ENCODE data around the gene ZNF576. TPM values are rescaled to one million over a fixed set of nuclear protein-coding genes. Genes with fewer than 3 reads are reported as not detected.
A peak's percentile ranks its signal among the peaks of the same experiment; 100 is the strongest.

ZNF576 gene
- total and polyA plus RNA-seq, 2 of the 4 experiments (the other 2 are of a cell fraction) = 13.8 to 19.5 TPM

GRCh38 chr19:43607238-43608205, 11.1 kb downstream of the ZNF576 start:
- Histone ChIP-seq H4K8ac (ENCODE audit: low read depth in 2 of 2, low read length in 2 of 2) (no peak overlapping the region), H3K27me3 (ENCODE audit: control insufficient read depth, insufficient read depth, low read length) (no peaks in the 10 kb centered on the region), H2BK120ac (ENCODE audit: low read depth, low read length) (no peak overlapping the region), H3K36me3 (ENCODE audit: control insufficient read depth, insufficient read depth, low read length) (peaks cover 23% of the 10 kb centered on the region), H2BK20ac (ENCODE audit: low read depth, low read length) (no peak overlapping the region), H3K9me1 (ENCODE audit: insufficient read depth, low read length) (peaks cover 9% of the 10 kb centered on the region), H4K91ac (ENCODE audit: insufficient read depth, low read depth, low read length) (no peak overlapping the region), H4K20me1 (ENCODE audit: insufficient read depth, low read length) (peaks cover 17% of the 10 kb centered on the region), H3K56ac (ENCODE audit: extremely low read depth, insufficient read depth, low read length) (no peak overlapping the region), H2BK15ac (ENCODE audit: low read depth, low read length) (no peak overlapping the region), H3K9ac (ENCODE audit: low read depth, low read length) (no peak overlapping the region), H3K4ac (ENCODE audit: low read depth, low read length) (no peak overlapping the region), H2AK9ac (replicated peaks; ENCODE audit: low read depth, low read length, poor library complexity) (peak overlapping the region; percentile 55), H2AK5ac (ENCODE audit: low read depth, low read length) (no peak overlapping the region), H3K9me3 (ENCODE audit: control insufficient read depth, insufficient read depth, low read length) (no peaks in the 10 kb centered on the region), H3K4me2 (ENCODE audit: low read depth, low read length) (no peak overlapping the region), H2AFZ (replicated peaks; ENCODE audit: low read length, poor library complexity) (no peak overlapping the region), H3K27ac (ENCODE audit: insufficient read depth, low read length) (no peak overlapping the region), H3K23ac (ENCODE audit: low read depth, low read length) (no peak overlapping the region), H3K79me1 (ENCODE audit: low read depth in 1 of 2, low read length in 2 of 2) (peaks cover 22 to 46% of the 10 kb centered on the region in 2 experiments), H3K14ac (replicated peaks; ENCODE audit: low read depth, low read length) (no peak overlapping the region), H3K4me1 (ENCODE audit: control insufficient read depth, insufficient read depth, low read length) (no peaks in the 10 kb centered on the region), H2BK5ac (ENCODE audit: low read depth, low read length, poor library complexity, severe bottlenecking) (no peak overlapping the region), H4K5ac (ENCODE audit: low read depth, low read length) (no peak overlapping the region), H3K4me3 (ENCODE audit: insufficient read depth, low read depth, low read length) (no peak overlapping the region), H3K18ac (ENCODE audit: low read depth, low read length) (no peak overlapping the region)
- no TSS peak for BruUV-seq (replicated peaks)
- WGBS, 2 experiments (ENCODE audit: extremely low coverage in 2 of 2, insufficient read length in 1 of 2) = 93% methylated on average over 7 of the region's 28 CpGs; no CpG with 5 or more reads in 1 of the 2 experiments
- in situ Hi-C loops (cut with MboI; ENCODE audit: low sequenced_read_pairs) (no loop called here), intact Hi-C loops (cut with micrococcal nuclease) (no loop called here), dilution Hi-C loops (cut with HindIII; ENCODE audit: low sequenced_read_pairs, unreplicated experiment) (no loop called here)
- TF ChIP-seq, protein P1, sequence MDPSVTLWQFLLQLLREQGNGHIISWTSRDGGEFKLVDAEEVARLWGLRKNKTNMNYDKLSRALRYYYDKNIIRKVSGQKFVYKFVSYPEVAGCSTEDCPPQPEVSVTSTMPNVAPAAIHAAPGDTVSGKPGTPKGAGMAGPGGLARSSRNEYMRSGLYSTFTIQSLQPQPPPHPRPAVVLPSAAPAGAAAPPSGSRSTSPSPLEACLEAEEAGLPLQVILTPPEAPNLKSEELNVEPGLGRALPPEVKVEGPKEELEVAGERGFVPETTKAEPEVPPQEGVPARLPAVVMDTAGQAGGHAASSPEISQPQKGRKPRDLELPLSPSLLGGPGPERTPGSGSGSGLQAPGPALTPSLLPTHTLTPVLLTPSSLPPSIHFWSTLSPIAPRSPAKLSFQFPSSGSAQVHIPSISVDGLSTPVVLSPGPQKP (IDR thresholded peaks at IDR 0.05; ENCODE audit: borderline replicate concordance, low read depth, low read length) = no peak
- TF ChIP-seq RCOR1 (IDR thresholded peaks at IDR 0.05; ENCODE audit: insufficient replicate concordance, low read length) = no peak
- TF ChIP-seq NFE2L2 (IDR thresholded peaks at IDR 0.05; ENCODE audit: low read depth, low read length) = no peak
- TF ChIP-seq, protein P2, sequence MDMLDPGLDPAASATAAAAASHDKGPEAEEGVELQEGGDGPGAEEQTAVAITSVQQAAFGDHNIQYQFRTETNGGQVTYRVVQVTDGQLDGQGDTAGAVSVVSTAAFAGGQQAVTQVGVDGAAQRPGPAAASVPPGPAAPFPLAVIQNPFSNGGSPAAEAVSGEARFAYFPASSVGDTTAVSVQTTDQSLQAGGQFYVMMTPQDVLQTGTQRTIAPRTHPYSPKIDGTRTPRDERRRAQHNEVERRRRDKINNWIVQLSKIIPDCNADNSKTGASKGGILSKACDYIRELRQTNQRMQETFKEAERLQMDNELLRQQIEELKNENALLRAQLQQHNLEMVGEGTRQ (IDR thresholded peaks at IDR 0.05; ENCODE audit: low read depth, low read length) = no peak
- no peak for TF ChIP-seq SMC3 (IDR thresholded peaks at IDR 0.05; ENCODE audit: low read depth, low read length)
- no peak for TF ChIP-seq BHLHE40 (IDR thresholded peaks at IDR 0.05; ENCODE audit: low read depth, low read length)
- TF ChIP-seq RFX5 (IDR thresholded peaks at IDR 0.05; ENCODE audit: low read depth, low read length) = no peak
- TF ChIP-seq MAFK (IDR thresholded peaks at IDR 0.05; ENCODE audit: low read depth, low read length) = no peak
- no peak for TF ChIP-seq CHD1 (IDR thresholded peaks at IDR 0.05; ENCODE audit: low read depth, low read length)
- TF ChIP-seq CEBPB (IDR thresholded peaks at IDR 0.05; ENCODE audit: low read depth, low read length) = no peak
- no peak for TF ChIP-seq FOS (IDR thresholded peaks at IDR 0.05; ENCODE audit: low read depth, low read length)
- TF ChIP-seq POLR2A (IDR thresholded peaks at IDR 0.05; ENCODE audit: low read depth, low read length) = no peak
- no peak for TF ChIP-seq MAZ (IDR thresholded peaks at IDR 0.05; ENCODE audit: borderline replicate concordance, low read depth, low read length)
- TF ChIP-seq RAD21 (IDR thresholded peaks at IDR 0.05; ENCODE audit: low read length) = no peak
- CTCF ChIA-PET = no interaction called here
- no peak for DNase-seq
- no peak for ATAC-seq (ENCODE audit: low read depth)
- POLR2A ChIA-PET (ENCODE audit: unreplicated experiment) = no interaction called here

All from IMR-90 (cell line).